Smooth muscle cell (in vitro differentiated cells): ENCODE results near the gene OXNAD1. TPM values are rescaled to one million over a fixed set of nuclear protein-coding genes. Genes with fewer than 3 reads are reported as not detected.

ENCODE experiments used
- DNase-seq: peaks from one replicate; lab custom pipeline; 2025; ENCODE audit not compliant: unreplicated experiment; lab: John Stamatoyannopoulos, UW
- H2AFZ ChIP-seq: fragments of 200-600 bp; sonication (generic); 2 replicates; pipeline ENCODE4 v1.6.0; 2016; ENCODE audit warnings: antibody characterized with exemption, low read depth, mild to moderate bottlenecking
- H3F3A ChIP-seq: fragments of 200-600 bp; sonication (generic); 2 replicates; pipeline ENCODE4 v1.6.0; 2017; ENCODE audit warnings: antibody characterized with exemption, low read depth
- H3K27ac ChIP-seq: fragments of 200-600 bp; sonication (generic); 2 replicates; pipeline ENCODE4 v1.5.1; 2016; ENCODE audit warnings: low read depth, mild to moderate bottlenecking
- H3K27me3 ChIP-seq: fragments of 200-600 bp; sonication (generic); 2 replicates; pipeline ENCODE4 v1.6.1; 2016; ENCODE audit warnings: low read depth, mild to moderate bottlenecking
- H3K36me3 ChIP-seq: fragments of 200-600 bp; sonication (generic); 2 replicates; pipeline ENCODE4 v1.5.1; 2016; ENCODE audit warnings: low read depth
- H3K4me1 ChIP-seq: fragments of 200-600 bp; sonication (generic); 2 replicates; pipeline ENCODE4 v1.5.1; 2016; ENCODE audit warnings: low read depth
- H3K4me2 ChIP-seq: fragments of 200-600 bp; sonication (generic); 2 replicates; pipeline ENCODE4 v1.6.0; 2016; ENCODE audit warnings: mild to moderate bottlenecking
- H3K4me3 ChIP-seq: fragments of 200-600 bp; sonication (generic); 2 replicates; pipeline ENCODE4 v1.5.1; 2016; ENCODE audit warnings: mild to moderate bottlenecking
- H3K79me2 ChIP-seq: fragments of 200-600 bp; sonication (generic); 2 replicates; pipeline ENCODE4 v1.6.0; 2016; ENCODE audit warnings: low read depth, mild to moderate bottlenecking
- H3K9ac ChIP-seq: fragments of 200-600 bp; sonication (generic); 2 replicates; pipeline ENCODE4 v1.6.0; 2016; ENCODE audit warnings: low read depth
- H3K9me3 ChIP-seq: fragments of 200-600 bp; sonication (generic); replicated peaks from 2 replicates; pipeline ENCODE4 v1.5.1; 2016; ENCODE audit warnings: low read depth
- H4K20me1 ChIP-seq: fragments of 200-600 bp; sonication (generic); 2 replicates; pipeline ENCODE4 v1.6.0; 2016; ENCODE audit warnings: low read depth
- CTCF ChIP-seq: fragments of 200-600 bp; sonication (generic); IDR thresholded peaks from 2 replicates; pipeline ENCODE4 v1.5.1; 2017; ENCODE audit warnings: borderline replicate concordance, mild to moderate bottlenecking, antibody characterized with exemption; ENCODE audit not compliant: insufficient read depth, poor library complexity, severe bottlenecking
- WGBS: methylation state at CpG from one replicate; pipeline ENCODE4 v1.1.7; 2016; ENCODE audit warnings: low lambda C conversion rate; 5-methylcytosine and 5-hydroxymethylcytosine counted together
- polyA plus RNA-seq: library from polyadenylated mRNA; unstranded; fragments of >200 nt; fragmentation: Nextera tagmentation; extraction: Ambion mirVana; gene quantifications from 2 replicates; pipeline ENCODE4 v1.2.1, GENCODE V29; 2016
- total RNA-seq: library from RNA; depleted of rRNA; stranded (reverse); fragments of >200 nt; gene quantifications from 2 replicates; pipeline ENCODE4 v1.2.3, GENCODE V29; 2014

The OXNAD1 gene
- total and polyA plus RNA-seq, 2 experiments from 2014 or later, result 12.4 to 15.7 TPM

GRCh38 chr3:16332904-16333426 is 68.0 kb downstream of the OXNAD1 start:
- no peak for TF ChIP-seq CTCF
- Histone ChIP-seq H3K4me1 (peaks cover 12% of the 10 kb centered on the region), H3K4me3 (no peak overlapping the region), H3K9ac (no peak overlapping the region), H3K27me3 (no peaks in the 10 kb centered on the region), H3K36me3 (peaks cover 22% of the 10 kb centered on the region), H3K9me3 (no peaks in the 10 kb centered on the region), H3F3A (no peaks in the 10 kb centered on the region), H3K27ac (no peak overlapping the region), H3K4me2 (no peak overlapping the region), H3K79me2 (no peaks in the 10 kb centered on the region), H4K20me1 (peaks cover under 1% of the 10 kb centered on the region), H2AFZ (no peak overlapping the region)
- 87% methylated on average over 1 of the region's 1 CpG for WGBS
- DNase-seq, result no peak

- DNase-seq, result no peak
- TF ChIP-seq CTCF, result no peak
- Histone ChIP-seq H4K20me1 (peaks cover 15% of the 10 kb centered on the region), H3K9me3 (no peaks in the 10 kb centered on the region), H3F3A (no peaks in the 10 kb centered on the region), H3K27me3 (no peaks in the 10 kb centered on the region), H2AFZ (no peak overlapping the region), H3K36me3 (peaks cover 22% of the 10 kb centered on the region), H3K79me2 (no peaks in the 10 kb centered on the region), H3K9ac (no peak overlapping the region), H3K4me2 (no peak overlapping the region), H3K27ac (no peak overlapping the region), H3K4me3 (no peak overlapping the region), H3K4me1 (peaks cover 12% of the 10 kb centered on the region)
- 55% methylated on average over 4 of the region's 4 CpGs for WGBS
Observed at GRCh38 chr3:16334909-16335308, 69.9 kb downstream of the OXNAD1 start.

GRCh38 chr3:16335333-16335732 is 70.3 kb downstream of the OXNAD1 start:
- no peak overlapping the region for H3K27ac ChIP-seq
- H3K4me1 ChIP-seq, result peaks cover 7% of the 10 kb centered on the region
- H3F3A ChIP-seq, result no peaks in the 10 kb centered on the region
- no peak for DNase-seq
- H4K20me1 ChIP-seq, result peaks cover 15% of the 10 kb centered on the region
- peaks cover 22% of the 10 kb centered on the region for H3K36me3 ChIP-seq
- TF ChIP-seq CTCF, result no peak
- no peaks in the 10 kb centered on the region for H3K27me3 ChIP-seq
- H3K9me3 ChIP-seq, result no peaks in the 10 kb centered on the region
- H2AFZ ChIP-seq, result no peak overlapping the region
- no peak overlapping the region for H3K4me2 ChIP-seq
- H3K79me2 ChIP-seq, result no peaks in the 10 kb centered on the region
- H3K9ac ChIP-seq, result no peak overlapping the region
- 96% methylated on average over 5 of the region's 5 CpGs for WGBS
- no peak overlapping the region for H3K4me3 ChIP-seq

GRCh38 chr3:16335772-16336645 is 71.0 kb downstream of the OXNAD1 start:
- Histone ChIP-seq H3K9me3 (no peaks in the 10 kb centered on the region), H3K4me1 (peaks cover under 1% of the 10 kb centered on the region), H3K27me3 (no peaks in the 10 kb centered on the region), H4K20me1 (peaks cover 15% of the 10 kb centered on the region), H3F3A (no peaks in the 10 kb centered on the region), H3K36me3 (peaks cover 17% of the 10 kb centered on the region), H3K4me2 (no peak overlapping the region), H3K79me2 (no peaks in the 10 kb centered on the region), H3K4me3 (no peak overlapping the region), H2AFZ (no peak overlapping the region), H3K9ac (no peak overlapping the region), H3K27ac (no peak overlapping the region)
- DNase-seq, result no peak
- WGBS, result 95% methylated on average over 14 of the region's 14 CpGs
- no peak for TF ChIP-seq CTCF
